ENCODE measurements around the gene ITPKB.

ITPKB gene

GRCh38 chr1:226603022-226603857 lies 135.8 kb downstream of the ITPKB start:
- no peaks in the 10 kb centered on the region for H3K9me2 ChIP-seq (ENCODE audit: low read depth, low read length)
- no peak overlapping the region for H3K9ac ChIP-seq (ENCODE audit: low read length)
- H3K27me3 ChIP-seq (ENCODE audit: insufficient read depth, low read length): peaks cover 4% of the 10 kb centered on the region; the same call in 1 of the 2 replicates
- H3K27ac ChIP-seq (ENCODE audit: low read depth, low read length, poor library complexity, severe bottlenecking): no peak overlapping the region
- no peaks in the 10 kb centered on the region for H3K79me2 ChIP-seq (ENCODE audit: insufficient read depth, low read length)
- TF ChIP-seq, protein P1, sequence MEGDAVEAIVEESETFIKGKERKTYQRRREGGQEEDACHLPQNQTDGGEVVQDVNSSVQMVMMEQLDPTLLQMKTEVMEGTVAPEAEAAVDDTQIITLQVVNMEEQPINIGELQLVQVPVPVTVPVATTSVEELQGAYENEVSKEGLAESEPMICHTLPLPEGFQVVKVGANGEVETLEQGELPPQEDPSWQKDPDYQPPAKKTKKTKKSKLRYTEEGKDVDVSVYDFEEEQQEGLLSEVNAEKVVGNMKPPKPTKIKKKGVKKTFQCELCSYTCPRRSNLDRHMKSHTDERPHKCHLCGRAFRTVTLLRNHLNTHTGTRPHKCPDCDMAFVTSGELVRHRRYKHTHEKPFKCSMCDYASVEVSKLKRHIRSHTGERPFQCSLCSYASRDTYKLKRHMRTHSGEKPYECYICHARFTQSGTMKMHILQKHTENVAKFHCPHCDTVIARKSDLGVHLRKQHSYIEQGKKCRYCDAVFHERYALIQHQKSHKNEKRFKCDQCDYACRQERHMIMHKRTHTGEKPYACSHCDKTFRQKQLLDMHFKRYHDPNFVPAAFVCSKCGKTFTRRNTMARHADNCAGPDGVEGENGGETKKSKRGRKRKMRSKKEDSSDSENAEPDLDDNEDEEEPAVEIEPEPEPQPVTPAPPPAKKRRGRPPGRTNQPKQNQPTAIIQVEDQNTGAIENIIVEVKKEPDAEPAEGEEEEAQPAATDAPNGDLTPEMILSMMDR (IDR thresholded peaks at IDR 0.05; ENCODE audit: low read length): no peak
- TF ChIP-seq EZH2 (IDR thresholded peaks at IDR 0.05; ENCODE audit: borderline replicate concordance, low read length): no peak
- no peak overlapping the region for H3K4me3 ChIP-seq (ENCODE audit: low read depth, low read length, poor library complexity, severe bottlenecking)
- H3K36me3 ChIP-seq (ENCODE audit: insufficient read depth, low read length): no peaks in the 10 kb centered on the region
- no peaks in the 10 kb centered on the region for H3F3A ChIP-seq (ENCODE audit: insufficient read depth, low read length)
- no peak overlapping the region for H2AFZ ChIP-seq (ENCODE audit: low read length)
- H4K20me1 ChIP-seq (ENCODE audit: insufficient read depth, low read length): no peaks in the 10 kb centered on the region
- no peaks in the 10 kb centered on the region for H3K4me1 ChIP-seq (ENCODE audit: insufficient read depth, low read length, severe bottlenecking)
- no peaks in the 10 kb centered on the region for H3K9me3 ChIP-seq (ENCODE audit: low read length)
- H3K4me2 ChIP-seq (ENCODE audit: low read length): no peak overlapping the region

GRCh38 chr1:226602186-226603021 lies 136.7 kb downstream of the ITPKB start:
- TF ChIP-seq EZH2 (IDR thresholded peaks at IDR 0.05; ENCODE audit: borderline replicate concordance, low read length): no peak
- TF ChIP-seq, protein P1 (IDR thresholded peaks at IDR 0.05; ENCODE audit: low read length): no peak
- H2AFZ ChIP-seq (ENCODE audit: low read length): no peak overlapping the region
- no peaks in the 10 kb centered on the region for H3F3A ChIP-seq (ENCODE audit: insufficient read depth, low read length)
- peaks cover 4% of the 10 kb centered on the region; the same call in 1 of the 2 replicates for H3K27me3 ChIP-seq (ENCODE audit: insufficient read depth, low read length)
- no peak overlapping the region for H3K4me3 ChIP-seq (ENCODE audit: low read depth, low read length, poor library complexity, severe bottlenecking)
- no peaks in the 10 kb centered on the region for H3K79me2 ChIP-seq (ENCODE audit: insufficient read depth, low read length)
- no peak overlapping the region for H3K27ac ChIP-seq (ENCODE audit: low read depth, low read length, poor library complexity, severe bottlenecking)
- no peaks in the 10 kb centered on the region for H3K36me3 ChIP-seq (ENCODE audit: insufficient read depth, low read length)
- H3K9me2 ChIP-seq (ENCODE audit: low read depth, low read length): no peaks in the 10 kb centered on the region
- H3K4me2 ChIP-seq (ENCODE audit: low read length): no peak overlapping the region
- H3K9ac ChIP-seq (ENCODE audit: low read length): no peak overlapping the region
- H3K9me3 ChIP-seq (ENCODE audit: low read length): no peaks in the 10 kb centered on the region
- H4K20me1 ChIP-seq (ENCODE audit: insufficient read depth, low read length): no peaks in the 10 kb centered on the region
- H3K4me1 ChIP-seq (ENCODE audit: insufficient read depth, low read length, severe bottlenecking): no peaks in the 10 kb centered on the region

GRCh38 chr1:226601456-226601855 lies 137.6 kb downstream of the ITPKB start:
- Histone ChIP-seq H3K27me3 (ENCODE audit: insufficient read depth, low read length) (peaks cover 4% of the 10 kb centered on the region; the same call in 1 of the 2 replicates), H3K4me1 (ENCODE audit: insufficient read depth, low read length, severe bottlenecking) (no peaks in the 10 kb centered on the region), H3K4me3 (ENCODE audit: low read depth, low read length, poor library complexity, severe bottlenecking) (no peak overlapping the region), H3F3A (ENCODE audit: insufficient read depth, low read length) (no peaks in the 10 kb centered on the region), H3K9ac (ENCODE audit: low read length) (no peak overlapping the region), H3K36me3 (ENCODE audit: insufficient read depth, low read length) (no peaks in the 10 kb centered on the region), H3K9me2 (ENCODE audit: low read depth, low read length) (no peaks in the 10 kb centered on the region), H2AFZ (ENCODE audit: low read length) (no peak overlapping the region), H3K4me2 (ENCODE audit: low read length) (no peak overlapping the region), H3K79me2 (ENCODE audit: insufficient read depth, low read length) (no peaks in the 10 kb centered on the region), H3K9me3 (ENCODE audit: low read length) (no peaks in the 10 kb centered on the region), H3K27ac (ENCODE audit: low read depth, low read length, poor library complexity, severe bottlenecking) (no peak overlapping the region), H4K20me1 (ENCODE audit: insufficient read depth, low read length) (no peaks in the 10 kb centered on the region)
- no peak for TF ChIP-seq EZH2 (IDR thresholded peaks at IDR 0.05; ENCODE audit: borderline replicate concordance, low read length)
- TF ChIP-seq, protein P1 (IDR thresholded peaks at IDR 0.05; ENCODE audit: low read length): no peak
